NCI-H146 treated with DMSO at 0.1 percent for 48 hours (cell line): ENCODE results near the gene COL6A1.

Experiments
- DNase-seq: peaks from one replicate; lab custom pipeline; 2025; ENCODE audit not compliant: unreplicated experiment; lab: John Stamatoyannopoulos, UW

The COL6A1 gene

GRCh38 chr21:45981151-45982091 lies at the start of gene COL6A1:
Gene COL6A1 (plus strand): TSS chr21:45981770. CDS start chr21:45981851, 81 bp downstream.
- DNase-seq: no peak

GRCh38 chr21:45932922-45933502 lies 48.6 kb upstream of the COL6A1 start:
- no peak for DNase-seq

- no peak for DNase-seq
These were observed 47.5 kb upstream of the COL6A1 start for GRCh38 chr21:45934085-45934484.

GRCh38 chr21:45934554-45934953 lies 47.0 kb upstream of the COL6A1 start:
- DNase-seq: no peak

GRCh38 chr21:45935628-45936027 lies 45.9 kb upstream of the COL6A1 start:
- DNase-seq: no peak

GRCh38 chr21:45937721-45938452 lies 43.7 kb upstream of the COL6A1 start:
- DNase-seq: no peak

- no peak for DNase-seq
These were observed 43.2 kb upstream of the COL6A1 start for GRCh38 chr21:45938453-45938755.

GRCh38 chr21:45938811-45939520 lies 42.6 kb upstream of the COL6A1 start:
- DNase-seq: no peak

- no peak for DNase-seq
These were observed 42.0 kb upstream of the COL6A1 start for GRCh38 chr21:45939521-45940045.

GRCh38 chr21:45940091-45940490 lies 41.5 kb upstream of the COL6A1 start:
- no peak for DNase-seq

- no peak for DNase-seq
These were observed 40.8 kb upstream of the COL6A1 start for GRCh38 chr21:45940621-45941337.

GRCh38 chr21:45941338-45941710 lies 40.2 kb upstream of the COL6A1 start:
- DNase-seq: no peak

GRCh38 chr21:45941717-45942546 lies 39.6 kb upstream of the COL6A1 start:
- no peak for DNase-seq

- no peak for DNase-seq
These were observed 38.6 kb upstream of the COL6A1 start for GRCh38 chr21:45942755-45943629.

GRCh38 chr21:45943630-45944540 lies 37.7 kb upstream of the COL6A1 start:
- no peak for DNase-seq

- no peak for DNase-seq
These were observed 37.0 kb upstream of the COL6A1 start for GRCh38 chr21:45944601-45945000.

GRCh38 chr21:45945066-45945867 lies 36.3 kb upstream of the COL6A1 start:
- no peak for DNase-seq
